ENCODE data around the gene FOSL2.

The FOSL2 gene

DNA sequence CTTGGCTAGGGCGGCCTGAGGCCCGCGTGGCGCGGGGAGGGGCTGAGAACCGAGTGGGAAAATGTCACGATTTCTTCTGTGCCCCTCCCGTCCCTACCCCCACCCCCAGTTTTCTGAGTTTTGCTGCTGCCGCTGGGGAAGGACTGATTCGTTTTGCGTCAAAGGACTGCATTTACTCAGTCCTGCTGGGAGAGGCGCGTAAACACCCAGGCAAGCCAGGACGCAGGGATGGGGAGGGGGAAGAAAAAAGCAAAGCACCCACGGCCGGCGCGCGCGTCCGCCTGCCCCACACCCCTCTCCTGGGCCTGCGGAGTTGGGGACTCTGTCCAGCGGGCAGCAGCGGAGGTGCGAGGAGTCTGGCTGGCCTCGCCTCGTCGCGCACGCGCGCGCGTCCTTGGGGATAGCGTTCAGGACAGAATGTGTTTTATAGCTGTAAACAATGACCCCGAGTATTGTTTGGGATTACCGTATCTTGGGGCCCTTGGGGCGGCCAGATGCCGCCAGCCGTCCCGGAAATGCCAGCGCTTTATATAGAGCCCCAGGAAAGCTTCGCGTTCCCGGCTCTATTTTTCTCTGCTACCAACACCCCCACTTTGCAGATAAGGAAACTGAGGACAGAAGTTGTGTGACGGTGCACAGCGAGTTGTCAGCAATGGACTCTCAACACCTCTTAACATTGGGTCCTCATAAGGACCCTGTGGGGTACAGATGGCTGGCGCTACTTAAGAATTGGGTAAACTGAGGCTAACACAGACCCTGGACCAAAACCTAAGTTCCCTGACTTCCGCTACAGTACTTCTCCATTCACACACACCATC is 1.7 kb upstream of the FOSL2 start:
- TF ChIP-seq, protein P1, sequence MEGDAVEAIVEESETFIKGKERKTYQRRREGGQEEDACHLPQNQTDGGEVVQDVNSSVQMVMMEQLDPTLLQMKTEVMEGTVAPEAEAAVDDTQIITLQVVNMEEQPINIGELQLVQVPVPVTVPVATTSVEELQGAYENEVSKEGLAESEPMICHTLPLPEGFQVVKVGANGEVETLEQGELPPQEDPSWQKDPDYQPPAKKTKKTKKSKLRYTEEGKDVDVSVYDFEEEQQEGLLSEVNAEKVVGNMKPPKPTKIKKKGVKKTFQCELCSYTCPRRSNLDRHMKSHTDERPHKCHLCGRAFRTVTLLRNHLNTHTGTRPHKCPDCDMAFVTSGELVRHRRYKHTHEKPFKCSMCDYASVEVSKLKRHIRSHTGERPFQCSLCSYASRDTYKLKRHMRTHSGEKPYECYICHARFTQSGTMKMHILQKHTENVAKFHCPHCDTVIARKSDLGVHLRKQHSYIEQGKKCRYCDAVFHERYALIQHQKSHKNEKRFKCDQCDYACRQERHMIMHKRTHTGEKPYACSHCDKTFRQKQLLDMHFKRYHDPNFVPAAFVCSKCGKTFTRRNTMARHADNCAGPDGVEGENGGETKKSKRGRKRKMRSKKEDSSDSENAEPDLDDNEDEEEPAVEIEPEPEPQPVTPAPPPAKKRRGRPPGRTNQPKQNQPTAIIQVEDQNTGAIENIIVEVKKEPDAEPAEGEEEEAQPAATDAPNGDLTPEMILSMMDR (IDR thresholded peaks at IDR 0.05; ENCODE audit: insufficient read depth, low read depth, low read length, missing control alignments): no peak
- H3K4me3 ChIP-seq (ENCODE audit: low read depth, low read length): peak overlapping the region; percentile 86
- no peak for DNase-seq (ENCODE audit: low read depth)

DNA sequence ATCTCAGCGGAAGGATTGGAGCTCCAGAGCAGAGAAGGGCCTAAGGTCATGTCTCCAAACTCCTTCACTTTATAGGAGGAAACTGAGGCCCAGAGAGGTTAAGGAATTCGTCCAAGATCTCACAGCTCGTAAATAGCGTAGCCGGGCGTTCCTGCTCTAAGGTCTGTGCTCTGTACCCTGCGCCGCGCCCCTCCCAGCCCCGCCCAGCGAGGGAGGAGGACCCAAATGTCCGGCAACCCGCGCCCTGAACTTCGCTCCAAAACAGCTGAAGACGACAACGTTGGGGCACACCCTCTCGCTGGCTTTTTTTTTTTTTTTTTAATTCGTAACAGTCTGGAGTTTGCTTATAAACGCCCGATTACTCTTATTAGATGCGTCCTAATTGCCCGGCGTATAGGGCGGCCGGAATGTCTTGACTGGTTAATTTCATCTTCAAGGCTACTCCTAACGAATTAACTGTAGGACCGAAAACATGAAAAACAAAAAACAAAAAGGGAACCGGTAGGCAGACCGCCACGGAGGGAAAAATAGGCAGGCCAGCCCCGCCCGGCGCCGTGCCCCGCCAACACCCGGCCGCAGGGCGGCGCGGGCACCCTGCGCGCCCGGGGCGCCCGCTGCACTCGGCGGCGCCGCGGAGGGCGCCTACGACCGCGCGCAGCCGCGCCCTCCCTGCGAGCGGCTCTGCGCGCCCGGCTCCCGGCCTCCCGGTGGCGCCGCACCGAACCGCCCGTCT is 928 bp upstream of the FOSL2 start:
- TF ChIP-seq, protein P1 (IDR thresholded peaks at IDR 0.05; ENCODE audit: insufficient read depth, low read depth, low read length, missing control alignments): no peak
- DNase-seq (ENCODE audit: low read depth): peak; percentile 83
- H3K4me3 ChIP-seq (ENCODE audit: low read depth, low read length): peak overlapping the region; percentile 91

DNA sequence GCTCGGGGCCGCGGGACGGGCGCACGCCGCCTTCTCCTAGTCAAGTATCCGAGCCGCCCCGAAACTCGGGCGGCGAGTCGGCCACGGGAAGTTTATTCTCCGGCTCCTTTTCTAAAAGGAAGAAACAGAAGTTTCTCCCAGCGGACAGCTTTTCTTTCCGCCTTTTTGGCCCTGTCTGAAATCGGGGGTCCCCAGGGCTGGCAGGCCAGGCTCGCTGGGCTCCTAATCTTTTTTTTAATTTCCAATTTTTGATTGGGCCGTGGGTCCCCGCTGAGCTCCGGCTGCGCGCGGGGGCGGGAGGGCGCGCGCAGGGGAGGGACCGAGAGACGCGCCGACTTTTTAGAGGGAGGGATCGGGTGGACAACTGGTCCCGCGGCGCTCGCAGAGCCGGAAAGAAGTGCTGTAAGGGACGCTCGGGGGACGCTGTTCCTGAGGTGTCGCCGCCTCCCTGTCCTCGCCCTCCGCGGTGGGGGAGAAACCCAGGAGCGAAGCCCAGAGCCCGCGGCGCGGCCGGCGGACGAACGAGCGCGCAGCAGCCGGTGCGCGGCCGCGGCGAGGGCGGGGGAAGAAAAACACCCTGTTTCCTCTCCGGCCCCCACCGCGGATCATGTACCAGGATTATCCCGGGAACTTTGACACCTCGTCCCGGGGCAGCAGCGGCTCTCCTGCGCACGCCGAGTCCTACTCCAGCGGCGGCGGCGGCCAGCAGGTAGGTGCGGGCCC is 617 bp downstream of the FOSL2 start:
- TF ChIP-seq, protein P1 (IDR thresholded peaks at IDR 0.05; ENCODE audit: insufficient read depth, low read depth, low read length, missing control alignments): no peak
- peak overlapping the region; percentile 91 for H3K4me3 ChIP-seq (ENCODE audit: low read depth, low read length)
- DNase-seq (ENCODE audit: low read depth): peak; percentile 56

DNA sequence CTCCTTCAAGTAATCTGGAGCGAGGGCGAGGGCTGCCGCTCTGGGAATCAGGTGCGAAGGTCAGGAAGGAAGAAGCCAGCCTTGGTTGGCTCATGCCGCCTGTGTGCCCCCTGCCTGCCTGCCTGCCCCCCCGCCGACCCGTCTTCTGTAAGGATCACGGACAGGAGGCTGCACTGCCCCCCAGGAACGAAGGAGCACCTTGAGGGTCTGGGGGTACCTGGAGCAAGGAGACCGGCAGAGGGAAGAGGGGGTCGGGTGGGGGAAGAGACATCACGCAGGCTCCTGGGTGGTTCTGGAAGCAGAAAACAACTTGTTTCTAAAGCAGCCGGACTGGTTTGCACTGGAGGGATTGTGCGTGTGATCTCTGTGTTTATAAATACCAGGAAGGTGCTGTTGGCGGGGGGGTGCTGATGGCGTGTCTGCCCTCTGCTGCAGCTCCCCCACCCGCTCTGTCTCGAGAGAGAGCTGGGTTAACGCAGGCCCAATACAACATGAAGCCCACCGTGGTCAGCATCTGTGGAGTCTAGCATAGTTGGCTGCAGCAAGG is 1.7 kb downstream of the FOSL2 start:
- TF ChIP-seq, protein P1 (IDR thresholded peaks at IDR 0.05; ENCODE audit: insufficient read depth, low read depth, low read length, missing control alignments): no peak
- H3K4me3 ChIP-seq (ENCODE audit: low read depth, low read length): no peak overlapping the region
- DNase-seq (ENCODE audit: low read depth): no peak

DNA sequence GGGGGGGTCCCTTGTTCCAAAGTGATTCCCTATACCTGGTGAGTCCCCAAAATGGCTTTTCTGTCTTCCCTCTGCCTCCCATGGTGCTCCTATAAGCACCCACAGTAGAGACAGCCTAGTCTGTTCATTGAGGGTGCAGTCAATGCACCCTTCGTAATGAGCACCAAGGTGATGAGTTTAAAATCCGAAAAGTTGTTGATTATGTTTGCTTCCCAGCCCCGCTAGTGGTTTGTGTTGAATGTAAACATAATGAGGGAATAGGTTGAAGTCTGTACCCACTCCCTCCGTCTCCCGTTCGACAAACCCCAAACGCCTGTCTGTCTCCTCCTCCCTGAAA is 2.3 kb downstream of the FOSL2 start:
- DNase-seq (ENCODE audit: low read depth): no peak
- TF ChIP-seq, protein P1 (IDR thresholded peaks at IDR 0.05; ENCODE audit: insufficient read depth, low read depth, low read length, missing control alignments): no peak
- H3K4me3 ChIP-seq (ENCODE audit: low read depth, low read length): no peak overlapping the region

DNA sequence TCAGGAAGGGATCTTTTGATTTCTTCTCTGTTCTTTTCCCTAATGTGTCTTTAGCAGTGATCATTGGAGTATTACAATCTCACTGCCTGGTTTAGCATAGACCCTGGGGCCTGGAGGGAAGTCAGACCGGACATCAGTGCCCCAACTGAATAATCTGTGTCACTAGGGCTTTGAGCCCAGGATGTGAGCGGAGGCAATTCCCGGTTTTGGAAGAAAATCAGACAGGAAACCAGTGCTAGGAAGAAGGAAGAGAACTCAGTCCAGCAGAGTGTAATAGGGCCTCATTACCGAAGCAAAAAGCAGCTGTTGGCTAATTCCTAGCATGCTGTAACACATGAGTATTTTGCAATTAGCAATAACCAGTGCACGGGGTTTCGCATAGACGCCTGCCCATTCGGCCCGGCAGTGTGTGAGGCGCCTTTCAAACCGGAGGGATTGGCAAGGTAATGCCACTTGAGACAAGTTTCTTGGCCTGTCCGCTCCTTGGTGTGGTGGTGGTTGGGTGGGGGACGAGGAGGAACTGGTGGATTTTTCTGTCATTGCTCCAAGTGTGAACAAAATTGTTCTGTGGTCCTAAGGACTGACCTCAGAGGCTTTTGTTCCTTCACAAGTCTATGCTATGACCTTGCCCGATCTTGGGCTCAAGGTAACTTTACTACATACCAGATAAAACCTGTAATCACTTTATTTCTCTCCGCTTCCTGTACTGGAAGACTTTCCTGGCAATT is 2.8 kb downstream of the FOSL2 start:
- H3K4me3 ChIP-seq (ENCODE audit: low read depth, low read length): no peak overlapping the region
- TF ChIP-seq, protein P1 (IDR thresholded peaks at IDR 0.05; ENCODE audit: insufficient read depth, low read depth, low read length, missing control alignments): no peak
- DNase-seq (ENCODE audit: low read depth): no peak
